NB4 (cell line): ENCODE data around the gene RAVER2.
"Not testable (repeated sequence)": the region's sequence is repeated elsewhere in the genome, so short reads cannot be mapped to it uniquely, and the experiment has no call there.

Experiments
- CTCF ChIP-seq: IDR thresholded peaks from one replicate; pipeline ENCODE4 v1.5.1; 2012; ENCODE audit warnings: low read depth, low read length
- POLR2A ChIP-seq: IDR thresholded peaks from 2 replicates; pipeline ENCODE4 v1.6.1; 2011; ENCODE audit warnings: mild to moderate bottlenecking; ENCODE audit not compliant: insufficient read length; ENCODE audit errors: extremely low read depth

- not testable (repeated sequence) for TF ChIP-seq POLR2A, CTCF
Observed at GRCh38 chr1:64820572-64820971, 75.7 kb downstream of the RAVER2 start.
